ENCODE data around the gene ZNF880. TPM values are rescaled to one million over a fixed set of nuclear protein-coding genes. Genes with fewer than 3 reads are reported as not detected.

The ZNF880 gene
- total and polyA plus RNA-seq, 2 donors from 2014 or later = 10.9 to 27.2 TPM

DNA sequence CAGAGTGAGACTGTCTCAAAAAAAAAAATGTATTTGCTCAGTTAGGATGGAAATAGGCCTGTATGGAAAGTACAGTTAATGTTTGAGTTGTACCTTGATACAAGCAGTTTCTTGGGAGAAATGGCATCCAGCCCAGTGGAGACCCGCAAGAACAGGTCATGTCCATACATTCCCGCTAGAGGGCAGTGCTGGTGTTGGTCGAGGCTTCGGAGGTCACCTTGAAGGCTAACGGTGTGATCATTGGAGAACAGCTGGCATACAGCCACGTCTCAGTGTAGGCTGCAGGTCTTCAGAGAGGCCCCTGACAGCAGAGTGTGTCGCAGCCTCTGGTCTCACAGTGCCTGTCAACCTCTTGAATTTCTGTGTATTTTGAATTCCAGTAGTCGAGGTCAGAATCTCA, 26.2 kb upstream of the ZNF880 start:
- FAIRE-seq = no peak
- Histone ChIP-seq H3K9ac (ENCODE audit: low read length in 3 of 3) (no peak overlapping the region), H3K9me3 (ENCODE audit: control insufficient read depth in 2 of 3, insufficient read depth in 1 of 3, low read length in 3 of 3) (no peaks in the 10 kb centered on the region), H3K27me3 (ENCODE audit: control insufficient read depth, insufficient read depth, low read length) (no peaks in the 10 kb centered on the region), H3K36me3 (ENCODE audit: control insufficient read depth in 2 of 3, insufficient read depth in 3 of 3, low read length in 3 of 3) (peaks cover 2 to 11% (median 2%) of the 10 kb centered on the region in 3 donors), H3K27ac (ENCODE audit: low read depth in 2 of 2, low read length in 2 of 2) (no peak overlapping the region), H3K4me3 (ENCODE audit: low read length in 3 of 3) (no peak overlapping the region), H3K4me1 (ENCODE audit: control insufficient read depth in 2 of 3, insufficient read depth in 2 of 3, low read depth in 1 of 3, low read length in 3 of 3) (peaks cover 0 to 2% (median 0%) of the 10 kb centered on the region in 3 donors)
- intact Hi-C loops (cut with DNase I) = no loop called here
- TF ChIP-seq, protein P1, sequence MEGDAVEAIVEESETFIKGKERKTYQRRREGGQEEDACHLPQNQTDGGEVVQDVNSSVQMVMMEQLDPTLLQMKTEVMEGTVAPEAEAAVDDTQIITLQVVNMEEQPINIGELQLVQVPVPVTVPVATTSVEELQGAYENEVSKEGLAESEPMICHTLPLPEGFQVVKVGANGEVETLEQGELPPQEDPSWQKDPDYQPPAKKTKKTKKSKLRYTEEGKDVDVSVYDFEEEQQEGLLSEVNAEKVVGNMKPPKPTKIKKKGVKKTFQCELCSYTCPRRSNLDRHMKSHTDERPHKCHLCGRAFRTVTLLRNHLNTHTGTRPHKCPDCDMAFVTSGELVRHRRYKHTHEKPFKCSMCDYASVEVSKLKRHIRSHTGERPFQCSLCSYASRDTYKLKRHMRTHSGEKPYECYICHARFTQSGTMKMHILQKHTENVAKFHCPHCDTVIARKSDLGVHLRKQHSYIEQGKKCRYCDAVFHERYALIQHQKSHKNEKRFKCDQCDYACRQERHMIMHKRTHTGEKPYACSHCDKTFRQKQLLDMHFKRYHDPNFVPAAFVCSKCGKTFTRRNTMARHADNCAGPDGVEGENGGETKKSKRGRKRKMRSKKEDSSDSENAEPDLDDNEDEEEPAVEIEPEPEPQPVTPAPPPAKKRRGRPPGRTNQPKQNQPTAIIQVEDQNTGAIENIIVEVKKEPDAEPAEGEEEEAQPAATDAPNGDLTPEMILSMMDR (IDR thresholded peaks at IDR 0.05; ENCODE audit: borderline replicate concordance, extremely low read depth, insufficient read depth) = peak; percentile 59
- peak in 4 of 5 donors; percentile 85 to 95 (median 89) for DNase-seq

GRCh38 chr19:52345162-52345561, 24.6 kb upstream of the ZNF880 start:
- intact Hi-C loops (cut with DNase I) = no loop called here
- peaks cover 2 to 22% (median 2%) of the 10 kb centered on the region in 3 donors for H3K36me3 ChIP-seq (ENCODE audit: control insufficient read depth in 2 of 3, insufficient read depth in 3 of 3, low read length in 3 of 3)
- H3K4me1 ChIP-seq (ENCODE audit: control insufficient read depth in 2 of 3, insufficient read depth in 2 of 3, low read depth in 1 of 3, low read length in 3 of 3) = peaks cover 0 to 2% (median 0%) of the 10 kb centered on the region in 3 donors
- H3K27ac ChIP-seq (ENCODE audit: low read depth in 2 of 2, low read length in 2 of 2) = no peak overlapping the region
- no peak overlapping the region for H3K9ac ChIP-seq (ENCODE audit: low read length in 3 of 3)
- no peaks in the 10 kb centered on the region for H3K9me3 ChIP-seq (ENCODE audit: control insufficient read depth in 2 of 3, insufficient read depth in 1 of 3, low read length in 3 of 3)
- H3K27me3 ChIP-seq (ENCODE audit: control insufficient read depth, insufficient read depth, low read length) = no peaks in the 10 kb centered on the region
- FAIRE-seq (no peak), DNase-seq (no peak)
- TF ChIP-seq, protein P1 (IDR thresholded peaks at IDR 0.05; ENCODE audit: borderline replicate concordance, extremely low read depth, insufficient read depth) = no peak
- no peak overlapping the region for H3K4me3 ChIP-seq (ENCODE audit: low read length in 3 of 3)

DNA sequence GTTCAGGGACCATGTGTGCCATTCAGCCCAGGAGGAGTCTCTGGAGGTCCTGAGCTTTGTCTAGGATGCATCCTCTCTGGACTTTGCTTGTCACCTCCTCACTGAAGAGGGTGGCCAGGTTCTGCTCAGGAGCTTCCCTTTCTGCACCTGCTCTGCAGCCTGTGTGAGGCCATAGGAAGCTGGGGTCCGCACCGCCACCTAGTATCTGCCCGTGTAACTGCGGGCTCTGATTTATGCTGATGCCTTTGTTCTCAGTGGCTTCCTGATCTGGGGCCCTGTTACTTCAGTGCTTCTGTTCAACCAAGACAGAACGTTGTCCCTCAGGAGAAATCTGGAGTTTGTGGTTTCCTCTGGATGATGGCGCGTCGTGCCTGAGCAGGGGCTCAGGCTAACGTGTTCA, 18.2 kb upstream of the ZNF880 start:
- H3K27ac ChIP-seq (ENCODE audit: low read depth in 2 of 2, low read length in 2 of 2) = no peak overlapping the region
- DNase-seq = peak in 2 of 5 donors; percentile 8 to 12
- TF ChIP-seq, protein P1 (IDR thresholded peaks at IDR 0.05; ENCODE audit: borderline replicate concordance, extremely low read depth, insufficient read depth) = no peak
- no peak for FAIRE-seq
- H3K9me3 ChIP-seq (ENCODE audit: control insufficient read depth in 2 of 3, insufficient read depth in 1 of 3, low read length in 3 of 3) = no peaks in the 10 kb centered on the region
- no peak overlapping the region for H3K4me3 ChIP-seq (ENCODE audit: low read length in 3 of 3)
- peaks cover 4 to 49% (median 12%) of the 10 kb centered on the region in 3 donors for H3K36me3 ChIP-seq (ENCODE audit: control insufficient read depth in 2 of 3, insufficient read depth in 3 of 3, low read length in 3 of 3)
- no peaks in the 10 kb centered on the region for H3K27me3 ChIP-seq (ENCODE audit: control insufficient read depth, insufficient read depth, low read length)
- H3K4me1 ChIP-seq (ENCODE audit: control insufficient read depth in 2 of 3, insufficient read depth in 2 of 3, low read depth in 1 of 3, low read length in 3 of 3) = no peaks in the 10 kb centered on the region
- H3K9ac ChIP-seq (ENCODE audit: low read length in 3 of 3) = no peak overlapping the region
- intact Hi-C loops (cut with DNase I) = no loop called here

GRCh38 chr19:52366414-52366824, 3.3 kb upstream of the ZNF880 start:
- Histone ChIP-seq H3K4me3 (ENCODE audit: low read length in 3 of 3) (peak overlapping the region in 1 of 3 donors; percentile 17), H3K27ac (ENCODE audit: low read depth in 2 of 2, low read length in 2 of 2) (no peak overlapping the region), H3K9ac (ENCODE audit: low read length in 3 of 3) (no peak overlapping the region), H3K27me3 (ENCODE audit: control insufficient read depth, insufficient read depth, low read length) (no peaks in the 10 kb centered on the region), H3K9me3 (ENCODE audit: control insufficient read depth in 2 of 3, insufficient read depth in 1 of 3, low read length in 3 of 3) (peaks cover 6 to 40% (median 16%) of the 10 kb centered on the region in 3 donors), H3K4me1 (ENCODE audit: control insufficient read depth in 2 of 3, insufficient read depth in 2 of 3, low read depth in 1 of 3, low read length in 3 of 3) (peaks cover 0 to 2% (median 0%) of the 10 kb centered on the region in 3 donors), H3K36me3 (ENCODE audit: control insufficient read depth in 2 of 3, insufficient read depth in 3 of 3, low read length in 3 of 3) (peaks cover 6 to 14% (median 11%) of the 10 kb centered on the region in 3 donors)
- FAIRE-seq (no peak), DNase-seq (no peak)
- intact Hi-C loops (cut with DNase I) = no loop called here
- TF ChIP-seq, protein P1 (IDR thresholded peaks at IDR 0.05; ENCODE audit: borderline replicate concordance, extremely low read depth, insufficient read depth) = no peak
